GM23248 (cell line): ENCODE measurements around the gene UPF2.

Experiments used
- EZH2 ChIP-seq: fragments of 200-600 bp; sonication (generic); IDR thresholded peaks from 2 replicates; pipeline ENCODE4 v1.6.1; 2018; ENCODE audit warnings: antibody characterized with exemption, mild to moderate bottlenecking; ENCODE audit not compliant: insufficient read depth, poor library complexity, severe bottlenecking
- EZH2phosphoT487 ChIP-seq: fragments of 200-600 bp; sonication (generic); IDR thresholded peaks from 2 replicates; pipeline ENCODE4 v1.6.1; 2018; ENCODE audit warnings: antibody characterized with exemption, moderate library complexity, mild to moderate bottlenecking, low read depth; ENCODE audit not compliant: insufficient read depth

DNA sequence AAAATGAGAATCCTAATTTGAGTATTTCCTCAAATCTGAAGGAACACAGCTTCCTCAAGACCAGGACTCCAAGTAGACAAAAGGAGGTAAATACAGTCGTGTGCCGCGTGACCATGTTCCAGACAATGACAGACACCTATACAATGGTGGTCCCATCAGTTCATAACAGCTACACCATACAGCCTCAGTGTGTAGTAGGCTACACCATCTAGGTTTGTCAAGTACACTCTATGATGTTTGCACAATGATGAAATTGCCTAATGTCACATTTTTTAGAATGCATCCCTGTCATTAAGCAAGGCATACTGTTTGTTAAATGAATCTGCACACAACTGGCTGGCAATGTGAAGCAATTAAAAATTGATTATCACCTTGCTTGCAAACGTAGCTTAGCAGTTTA lies 111.6 kb downstream of the UPF2 start:
- TF ChIP-seq EZH2 (no peak), EZH2phosphoT487 (no peak)
